ENCODE data around the gene IGFBP3.

IGFBP3 gene

DNA sequence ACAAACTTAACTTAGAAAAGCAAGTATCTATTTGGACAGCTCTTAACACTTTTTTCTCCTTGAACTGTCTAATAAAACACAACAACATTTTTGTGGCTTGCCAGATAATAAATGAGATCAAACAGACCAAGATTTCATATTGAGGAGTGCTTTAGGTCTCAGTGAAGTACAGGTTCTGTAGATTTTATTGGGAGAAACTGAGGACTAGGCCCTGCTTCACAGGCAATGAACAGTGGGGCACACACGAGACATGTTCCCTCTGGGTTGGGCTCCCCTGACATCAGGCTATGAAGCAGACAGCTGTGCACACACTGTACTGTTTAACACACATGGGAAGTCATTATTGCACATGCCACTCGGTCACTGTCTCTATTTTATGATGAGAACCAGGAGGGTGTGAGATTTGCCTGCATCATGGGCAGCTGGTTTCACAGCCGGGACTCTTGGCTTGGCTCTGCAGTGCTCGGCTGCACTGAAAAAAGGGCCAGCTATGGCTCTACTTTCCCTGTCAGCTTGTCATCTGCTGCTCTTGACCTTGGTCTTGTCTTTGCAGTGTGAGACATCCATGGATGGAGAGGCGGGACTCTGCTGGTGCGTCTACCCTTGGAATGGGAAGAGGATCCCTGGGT is 28.6 kb downstream of the IGFBP3 start:
- no peak for DNase-seq (ENCODE audit: low read depth in 2 of 2)

DNA sequence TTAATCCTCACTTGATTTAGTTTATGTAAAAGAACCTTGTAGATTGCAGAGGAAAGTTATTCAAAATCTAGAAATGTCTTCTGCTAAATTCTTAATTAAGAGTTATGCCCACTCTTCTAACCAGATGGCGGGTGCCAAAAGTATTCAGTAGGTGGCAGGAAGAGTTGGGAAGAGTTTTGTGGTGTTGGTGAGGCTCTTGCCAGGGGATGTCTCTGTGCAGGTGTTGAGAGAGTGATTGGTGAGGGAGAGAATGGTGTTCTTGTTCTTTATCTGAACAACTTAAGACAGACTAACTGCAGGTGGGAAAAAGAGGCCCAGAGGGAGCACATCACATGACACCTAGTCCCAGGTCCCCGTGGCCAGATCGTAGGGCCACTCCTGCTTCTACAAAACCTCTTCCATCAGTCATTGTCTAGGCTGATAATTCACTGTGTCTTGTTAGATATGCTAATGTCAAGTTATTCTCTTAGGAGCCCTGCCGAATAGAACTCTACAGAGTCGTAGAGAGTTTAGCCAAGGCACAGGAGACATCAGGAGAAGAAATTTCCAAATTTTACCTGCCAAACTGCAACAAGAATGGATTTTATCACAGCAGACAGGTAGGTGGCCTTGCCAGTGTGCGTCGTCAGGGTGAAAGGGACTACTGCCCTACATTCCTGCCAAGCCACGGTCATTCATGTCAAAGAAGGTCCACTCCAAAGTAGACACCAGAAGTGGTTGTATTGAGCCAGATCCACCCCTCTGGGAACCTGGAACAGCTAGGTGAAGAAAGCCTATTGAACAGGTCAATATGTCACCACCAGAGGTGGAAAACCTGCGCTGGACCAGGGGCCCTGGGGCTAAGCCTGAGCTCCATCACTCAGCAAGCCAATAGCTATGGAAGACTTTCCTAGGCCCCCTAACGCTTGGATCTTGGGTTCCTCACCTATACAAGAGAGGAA is 29.3 kb downstream of the IGFBP3 start:
- DNase-seq (ENCODE audit: low read depth in 2 of 2), result no peak

DNA sequence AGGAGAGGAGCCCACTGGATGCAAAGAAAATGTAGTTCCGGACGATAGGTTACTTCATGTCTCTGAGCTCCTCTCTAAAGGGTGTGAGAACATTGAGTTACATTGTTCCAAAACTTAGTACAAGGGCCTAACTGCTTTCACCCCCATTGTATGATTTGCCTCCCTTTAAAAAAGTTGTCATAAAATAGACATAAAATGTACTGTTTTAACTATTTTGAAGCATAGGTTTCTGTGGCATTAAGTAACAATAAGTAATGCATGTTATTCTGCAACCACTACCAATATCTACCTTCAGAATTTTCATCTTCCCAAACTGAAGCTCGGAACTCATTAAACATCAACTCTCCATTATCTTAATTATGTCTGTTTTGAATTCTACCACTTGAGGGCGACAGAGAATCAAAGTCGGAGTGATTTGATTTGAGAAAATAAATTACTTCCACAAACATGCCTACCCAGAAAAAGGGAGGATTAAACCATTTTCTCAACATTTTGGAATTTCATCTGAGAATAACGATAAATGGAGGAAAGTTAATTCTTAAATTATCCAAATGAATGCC is 30.1 kb downstream of the IGFBP3 start:
- no peak for DNase-seq (ENCODE audit: low read depth in 2 of 2)

GRCh38 chr7:45890125-45890901 is 30.8 kb downstream of the IGFBP3 start:
- DNase-seq (ENCODE audit: low read depth in 2 of 2), result no peak

DNA sequence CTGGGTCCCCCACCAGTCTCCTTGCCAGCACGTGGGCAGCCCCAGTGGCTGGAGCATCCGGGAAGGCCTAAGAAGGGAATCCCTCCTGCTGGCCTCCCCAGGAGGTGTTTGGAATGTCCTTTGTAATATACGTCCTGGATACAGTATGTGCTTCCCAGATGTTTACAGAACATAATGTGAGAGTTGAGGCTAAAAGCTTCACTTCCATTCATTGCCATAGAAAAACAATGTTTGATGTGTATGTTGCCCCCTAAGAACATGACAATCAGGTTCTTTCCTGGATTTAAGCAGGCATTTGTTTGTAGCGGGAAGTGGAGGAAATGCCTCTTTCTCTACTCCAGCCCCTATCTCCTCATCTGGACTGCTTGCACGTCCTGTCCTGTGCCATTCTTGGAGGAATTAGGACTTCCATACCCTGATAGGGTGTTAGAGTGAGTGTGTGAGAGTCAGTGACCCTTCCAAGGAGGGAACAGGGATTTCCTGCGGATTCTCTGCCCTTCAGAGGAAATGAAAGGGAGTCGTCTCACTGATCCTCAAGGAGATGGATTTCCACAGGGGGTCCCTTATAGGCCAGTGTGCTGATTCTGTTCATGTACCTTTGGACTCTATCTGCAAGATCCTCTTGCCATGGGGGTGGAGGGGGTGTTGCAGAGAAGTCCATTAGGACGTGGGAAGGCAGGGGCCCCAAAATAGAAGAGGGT is 31.6 kb downstream of the IGFBP3 start:
- DNase-seq (ENCODE audit: low read depth in 2 of 2), result no peak

GRCh38 chr7:45888993-45889366 is 32.1 kb downstream of the IGFBP3 start:
- no peak for DNase-seq (ENCODE audit: low read depth in 2 of 2)

GRCh38 chr7:45888185-45888992 is 32.7 kb downstream of the IGFBP3 start, which contains the start of gene IGFBP1:
Gene IGFBP1 (plus strand): TSS chr7:45888488. CDS start chr7:45888653, 165 bp downstream.
- DNase-seq (ENCODE audit: low read depth in 2 of 2), result no peak

DNA sequence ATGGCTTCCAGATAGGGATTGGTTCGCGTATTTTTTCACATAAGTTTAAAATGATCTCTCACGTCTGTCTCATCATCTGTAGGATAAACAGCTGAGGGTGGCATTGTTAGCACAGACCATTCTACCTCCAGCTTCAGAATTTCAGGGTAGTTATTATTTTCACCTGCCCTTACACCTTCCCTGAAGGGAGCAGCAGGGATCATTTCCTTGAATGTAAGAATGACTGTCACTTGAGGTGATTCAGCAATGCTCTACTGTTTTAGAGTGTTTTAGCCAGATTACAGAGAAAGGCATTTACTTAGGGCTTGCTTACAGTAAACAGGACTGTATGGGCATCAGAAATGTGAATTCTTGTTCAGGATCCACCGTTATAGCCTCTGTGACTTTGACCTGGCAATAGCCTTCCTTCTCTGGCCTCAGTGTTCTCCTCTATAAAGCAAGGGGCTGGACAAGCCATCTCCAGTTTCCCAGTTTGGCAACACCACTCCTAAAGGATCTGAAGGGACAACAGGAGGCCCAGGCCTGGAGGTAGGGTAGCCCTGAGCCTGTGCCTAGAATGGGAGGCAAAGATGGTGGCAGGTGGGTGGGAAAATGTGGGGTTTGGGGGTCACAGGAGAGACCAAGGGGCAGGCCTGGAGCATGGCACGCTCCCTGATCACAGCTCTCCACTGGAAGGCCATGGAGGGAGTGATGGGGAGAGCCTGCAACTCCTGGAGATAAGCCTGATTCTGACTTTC is 34.0 kb downstream of the IGFBP3 start:
- no peak for DNase-seq (ENCODE audit: low read depth in 2 of 2)

DNA sequence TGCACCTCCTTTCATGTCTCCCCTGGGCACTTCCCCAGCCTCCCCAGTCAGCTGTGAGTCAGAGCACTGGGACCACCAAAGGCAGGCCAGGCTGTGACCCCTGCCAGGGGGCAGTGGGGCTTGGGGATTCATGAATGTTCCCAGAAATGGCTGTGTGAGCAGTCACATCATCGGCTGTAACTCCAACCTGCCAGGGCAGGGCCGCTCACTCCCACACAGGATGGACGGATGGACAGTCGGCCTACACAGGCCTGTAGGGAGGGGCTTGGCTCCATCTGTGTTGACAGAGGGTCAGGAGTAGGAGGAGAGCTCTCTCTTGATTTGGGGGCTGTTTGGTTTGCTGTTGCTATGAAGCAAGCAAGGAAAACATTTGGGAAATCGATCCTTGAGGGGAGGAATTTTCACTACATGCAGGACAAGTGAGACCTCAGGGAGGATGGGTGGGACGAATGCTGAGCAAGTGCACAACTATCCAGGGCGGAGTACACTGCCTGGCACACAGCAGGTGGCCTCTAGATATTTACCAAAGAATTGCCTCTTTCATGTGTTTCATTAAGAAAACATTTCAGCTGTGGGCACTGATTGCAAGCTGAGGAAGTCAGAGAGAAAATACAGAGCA is 35.7 kb downstream of the IGFBP3 start:
- DNase-seq (ENCODE audit: low read depth in 2 of 2), result no peak

DNA sequence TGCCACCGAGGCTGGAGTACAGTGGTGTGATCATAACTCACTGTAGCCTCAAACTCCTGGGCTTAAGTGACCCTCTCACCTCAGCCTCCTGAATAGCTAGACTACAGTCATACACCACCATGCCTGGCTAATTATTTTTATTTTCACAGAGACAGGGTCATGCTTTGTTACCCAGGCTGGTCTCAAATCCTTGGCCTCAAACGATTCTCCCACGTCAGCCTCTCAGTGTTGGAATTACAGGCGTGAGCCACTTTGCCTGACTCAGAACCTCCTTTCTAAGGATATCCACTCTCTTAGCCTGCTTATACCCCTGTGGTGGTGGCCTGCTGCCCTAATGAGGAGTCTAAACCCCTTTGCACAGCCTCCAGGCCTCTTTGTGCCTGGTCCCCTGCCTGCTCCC is 36.9 kb downstream of the IGFBP3 start:
- no peak for DNase-seq (ENCODE audit: low read depth in 2 of 2)

DNA sequence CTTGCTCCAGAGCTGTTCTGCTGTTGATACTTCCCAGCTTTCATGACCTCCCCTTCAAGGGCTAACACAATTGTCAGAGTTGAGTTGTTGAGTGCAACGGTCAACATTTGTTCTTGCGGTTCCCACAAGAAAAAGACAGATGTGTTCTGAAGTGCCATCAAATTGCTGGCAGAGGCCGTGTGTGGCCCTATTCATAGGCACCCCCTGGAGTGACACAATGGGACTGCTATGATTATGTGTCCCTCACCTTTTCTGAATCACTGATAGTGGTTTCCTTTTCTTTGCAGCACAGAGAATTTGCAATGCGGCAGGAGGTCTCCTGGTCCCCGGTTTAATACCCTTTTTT is 38.6 kb downstream of the IGFBP3 start:
- no peak for DNase-seq (ENCODE audit: low read depth in 2 of 2)

- DNase-seq (ENCODE audit: low read depth in 2 of 2), result no peak
Observed at GRCh38 chr7:45881759-45882464, 39.2 kb downstream of the IGFBP3 start.

GRCh38 chr7:45881280-45881758 is 39.8 kb downstream of the IGFBP3 start:
- no peak for DNase-seq (ENCODE audit: low read depth in 2 of 2)

- no peak for DNase-seq (ENCODE audit: low read depth in 2 of 2)
Observed at GRCh38 chr7:45880433-45880860, 40.6 kb downstream of the IGFBP3 start.

DNA sequence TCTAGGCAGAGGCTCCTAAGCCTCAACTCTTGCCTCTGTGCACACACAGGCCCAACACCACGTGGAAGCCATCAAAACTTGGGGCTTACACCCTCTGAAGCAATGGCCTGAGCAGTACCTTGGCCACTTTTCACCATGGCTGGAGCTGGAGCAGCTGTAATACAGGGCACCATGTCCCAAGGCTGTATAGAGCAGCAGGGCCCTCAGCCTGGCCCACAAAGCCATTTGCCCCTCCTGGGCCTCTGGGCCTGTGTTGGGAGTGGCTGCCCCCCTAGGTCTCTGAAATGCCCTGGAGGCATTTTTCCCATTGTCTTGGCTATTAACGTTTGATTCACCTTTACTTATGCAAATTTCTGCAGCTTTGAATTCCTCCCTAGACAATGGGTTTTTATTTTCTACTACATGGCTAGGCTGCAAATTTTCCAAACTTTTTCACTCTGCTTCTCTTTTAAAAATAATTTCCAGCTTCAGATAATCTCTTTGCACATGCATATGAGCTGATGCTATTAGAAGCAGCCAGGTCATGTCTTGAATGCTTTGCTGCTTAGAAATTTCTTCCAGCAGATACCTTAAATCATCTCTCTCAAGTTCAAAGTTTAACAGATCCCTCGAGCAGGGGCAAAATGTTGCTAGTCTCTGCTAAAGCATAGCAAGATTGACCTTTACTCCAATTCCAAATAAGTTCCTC is 42.5 kb downstream of the IGFBP3 start:
- no peak for DNase-seq (ENCODE audit: low read depth in 2 of 2)

DNA sequence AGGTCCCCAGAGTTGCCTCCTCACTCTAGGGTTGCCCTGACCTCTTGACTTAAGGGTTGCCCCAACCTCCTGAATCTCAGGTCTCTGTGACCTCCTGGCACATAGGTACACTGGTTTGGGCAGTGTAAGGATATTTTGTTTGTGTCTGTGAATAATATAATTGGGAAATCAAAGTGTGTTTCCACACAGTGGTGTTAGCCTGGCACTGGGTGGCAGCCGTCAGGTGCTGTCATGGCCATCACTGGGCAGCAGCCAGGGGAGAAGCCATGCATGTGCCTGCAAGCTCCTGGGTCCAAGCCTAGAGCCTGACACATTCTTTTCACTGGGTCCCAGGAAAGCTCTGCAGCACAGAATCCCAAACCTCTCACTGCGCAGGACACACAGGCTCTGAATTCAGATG is 44.6 kb downstream of the IGFBP3 start:
- DNase-seq (ENCODE audit: low read depth in 2 of 2), result no peak

GRCh38 chr7:45874408-45875131 is 46.5 kb downstream of the IGFBP3 start:
- DNase-seq (ENCODE audit: low read depth in 2 of 2), result peak; percentile 49 to 59

Data from fibroblast of skin of left biceps (primary cell).